HG03565 (cell line): Measurements from ENCODE around the gene LRRC7.

Source experiments
- ATAC-seq: cut with Tn5 transposase; IDR thresholded peaks from one replicate; pipeline ENCODE4 v1.9.1; 2021; ENCODE audit warnings: mild to moderate bottlenecking, moderate library complexity; ENCODE audit not compliant: unreplicated experiment

LRRC7 gene

GRCh38 chr1:70150444-70150843 lies 582.7 kb downstream of the LRRC7 start:
- ATAC-seq = no peak

- ATAC-seq = no peak
Observed at GRCh38 chr1:70153739-70154138, 586.0 kb downstream of the LRRC7 start.

GRCh38 chr1:70156529-70157120 lies 588.9 kb downstream of the LRRC7 start:
- no peak for ATAC-seq

- ATAC-seq = no peak
Observed at GRCh38 chr1:70164350-70164749, 596.6 kb downstream of the LRRC7 start.

- ATAC-seq = no peak
Observed at GRCh38 chr1:70168283-70168682, 600.6 kb downstream of the LRRC7 start.

- ATAC-seq = no peak
Observed at GRCh38 chr1:70169018-70169839, 601.5 kb downstream of the LRRC7 start.

GRCh38 chr1:70171512-70171911 lies 603.8 kb downstream of the LRRC7 start:
- ATAC-seq = no peak
